Stimulated activated CD4-positive, alpha-beta T cell treated with anti-CD3 and anti-CD28 coated beads, TNF-alpha, amount 100 ng/mL, for 1 hour (primary cell): Measurements from ENCODE around the gene BARHL2.

Experiments
- DNase-seq, 3 donors: peaks; one replicate each; pipeline ENCODE4 v3.0.0-alpha.2; 2020; ENCODE audit warnings: low read depth in 3 of 3, low spot score in 1 of 3

The BARHL2 gene

DNA sequence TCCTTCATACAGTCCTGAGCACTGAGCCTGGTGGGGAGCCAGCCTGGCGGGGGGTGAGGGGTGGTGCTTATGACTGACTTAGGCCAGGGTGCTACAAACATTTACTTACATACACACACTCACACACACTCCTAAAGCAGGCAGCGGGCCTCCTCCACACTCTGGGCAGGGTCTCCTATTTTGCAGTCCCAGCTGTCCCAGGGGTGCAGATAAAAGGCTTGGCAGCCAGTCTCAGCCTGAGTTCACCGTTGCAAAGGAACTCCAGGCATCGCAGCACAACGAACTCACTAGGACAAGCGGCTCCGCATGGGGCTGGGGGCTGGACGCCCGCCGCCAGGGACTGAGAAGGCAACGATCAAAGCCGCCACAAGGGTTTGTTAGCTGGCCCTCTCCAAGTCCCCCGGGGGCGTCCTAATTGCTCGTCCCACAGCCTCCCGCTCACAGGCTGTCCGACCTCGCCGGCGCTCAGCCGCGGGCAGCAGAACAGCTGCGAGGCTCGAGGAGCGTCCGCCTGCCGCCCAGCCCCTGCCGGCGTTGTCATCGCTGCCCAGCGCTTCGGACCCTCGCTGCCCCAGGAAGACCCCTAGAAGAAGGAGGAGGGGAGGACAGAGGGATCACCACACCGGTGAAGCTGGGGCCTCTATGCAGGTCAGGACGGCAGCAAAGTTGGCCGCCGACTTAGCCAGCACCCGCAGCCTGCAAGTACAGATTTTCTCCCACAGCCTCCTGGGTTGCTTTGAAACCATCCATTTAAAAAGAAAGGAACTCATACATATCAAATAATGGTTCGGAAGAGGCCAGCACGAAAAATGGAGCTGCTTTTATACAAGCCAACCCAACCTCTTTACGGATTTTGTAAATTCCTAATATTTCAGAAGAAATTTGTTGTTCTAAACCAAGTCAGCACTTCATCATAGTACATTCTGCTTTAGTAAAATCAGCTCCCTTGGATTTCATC is 6.2 kb downstream of the BARHL2 start:
- DNase-seq, result no peak

DNA sequence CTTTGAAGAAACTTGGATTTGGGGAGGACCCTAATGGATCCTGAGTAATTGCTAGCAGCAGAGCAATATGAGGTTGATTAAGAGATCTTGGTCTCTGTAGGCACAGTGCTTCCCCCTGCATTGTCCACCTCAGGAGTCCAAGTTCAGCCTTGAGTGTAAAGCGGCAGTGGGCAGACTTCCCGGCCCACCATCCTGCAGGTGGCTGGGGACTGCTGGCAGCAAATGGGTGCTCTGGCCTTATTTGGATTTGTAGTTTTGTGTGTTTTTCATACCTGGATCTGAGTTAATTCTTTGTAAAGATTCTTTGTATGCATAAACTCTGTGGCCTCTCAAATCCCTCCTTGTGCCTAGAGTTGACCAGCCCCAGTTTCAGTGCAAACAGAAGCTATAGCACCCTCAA is 7.6 kb downstream of the BARHL2 start:
- no peak for DNase-seq

DNA sequence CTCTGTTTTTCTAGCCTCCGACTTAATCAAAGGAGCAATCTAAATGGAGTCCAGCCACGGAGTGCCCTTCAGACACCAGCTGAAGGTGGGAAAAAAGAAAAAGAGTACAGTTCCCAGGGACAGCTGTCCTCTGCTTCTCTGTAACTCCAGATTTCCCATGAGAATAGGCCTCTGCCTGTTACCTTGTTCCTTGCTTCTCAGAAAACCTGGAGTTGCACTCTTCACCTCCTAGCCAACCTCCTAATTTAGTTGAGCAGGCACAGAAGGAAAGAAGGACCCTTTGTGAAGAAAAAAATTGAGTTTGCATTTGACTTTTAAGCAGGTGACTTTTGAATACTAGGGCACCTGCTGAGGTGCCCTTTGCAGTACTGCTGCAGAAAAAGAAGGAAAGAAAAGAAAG is 8.3 kb downstream of the BARHL2 start:
- DNase-seq, result no peak

DNA sequence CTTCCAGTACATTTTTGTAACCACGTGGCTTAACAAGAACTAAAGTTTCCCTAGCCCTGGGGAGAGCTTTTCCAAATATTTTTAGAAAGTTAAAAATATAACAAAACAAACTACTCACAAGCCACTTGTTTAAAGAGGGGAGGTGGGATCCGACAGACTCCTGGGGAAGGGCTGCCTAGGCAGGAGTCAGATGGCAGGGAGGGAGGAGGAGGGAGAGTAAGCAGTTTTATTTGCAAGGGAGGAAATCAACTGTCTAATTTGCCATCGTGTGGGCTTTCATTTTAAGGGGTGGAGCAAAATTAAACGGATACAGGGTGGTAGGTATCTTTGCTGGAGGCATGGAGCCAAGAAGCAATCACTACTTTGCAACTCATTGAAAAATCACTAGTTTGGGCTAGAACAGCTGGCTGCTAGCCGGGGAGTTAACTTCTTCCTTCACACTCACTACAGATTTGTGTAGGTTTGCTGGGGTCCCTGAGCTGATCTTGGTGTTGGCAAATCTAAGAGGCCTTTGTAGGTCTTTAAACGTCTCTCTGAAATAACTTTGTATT is 8.8 kb downstream of the BARHL2 start:
- DNase-seq, result no peak

DNA sequence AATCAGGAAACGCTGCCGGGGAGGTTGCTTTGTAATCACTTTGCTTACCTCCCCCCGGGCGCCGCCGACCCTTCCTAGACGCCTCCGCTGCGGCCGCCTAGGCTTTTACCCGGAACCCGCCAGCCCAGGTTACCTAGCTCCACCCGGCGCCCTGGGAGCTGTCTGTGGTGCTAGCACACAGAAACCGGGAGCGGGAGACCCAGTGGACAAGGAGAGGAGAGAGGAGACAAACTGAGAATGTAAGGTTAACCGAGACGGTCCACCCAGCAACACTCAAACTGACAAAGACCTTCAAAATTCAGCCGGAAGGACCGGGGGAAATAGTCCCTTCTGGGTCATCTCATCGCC is 9.8 kb downstream of the BARHL2 start:
- no peak for DNase-seq

DNA sequence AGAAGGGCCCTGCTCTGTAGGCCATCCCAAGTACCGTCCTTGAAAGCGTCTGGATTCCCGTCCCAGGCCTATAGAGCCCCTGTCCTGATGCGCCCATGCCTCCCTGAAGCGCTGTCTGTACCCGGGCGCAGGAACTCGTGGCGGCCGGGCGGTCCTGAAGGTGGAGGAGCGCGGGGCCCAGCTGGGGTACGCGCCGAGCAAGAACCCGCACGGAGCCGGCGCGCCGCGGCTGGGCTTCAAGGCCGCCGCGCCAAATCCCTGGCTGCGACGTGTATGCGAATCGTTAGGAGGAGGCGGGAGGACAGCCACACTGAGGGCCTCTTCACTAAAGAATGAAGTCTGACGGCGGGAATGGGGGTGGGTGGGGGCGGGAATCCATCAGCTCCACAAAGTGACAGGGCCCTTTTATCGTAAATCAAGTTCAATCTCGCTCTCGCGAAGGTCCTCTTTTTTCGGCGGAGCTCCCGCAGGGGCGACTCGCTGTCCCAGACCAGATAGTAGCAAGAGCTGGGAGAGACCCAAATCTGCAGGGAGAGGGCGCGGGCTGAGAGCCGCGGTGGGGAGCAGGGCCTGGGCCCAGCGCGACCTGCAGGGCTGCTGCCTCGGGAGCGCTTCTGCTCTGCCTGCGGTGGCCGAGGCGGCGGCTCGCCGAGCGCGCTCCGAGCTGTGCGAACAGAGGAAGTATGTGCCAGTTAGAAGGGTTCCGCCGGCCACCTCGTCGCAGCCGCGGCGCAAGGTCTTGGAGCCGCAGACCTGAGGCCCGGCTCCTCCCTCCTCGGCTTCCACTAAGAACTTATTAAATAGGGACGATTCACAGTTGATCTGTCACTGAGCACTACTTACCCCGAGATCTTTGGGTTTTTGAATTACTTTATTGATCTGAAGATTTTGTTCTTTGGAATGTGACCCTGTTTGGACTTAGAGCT is 10.4 kb downstream of the BARHL2 start:
- DNase-seq, result no peak

DNA sequence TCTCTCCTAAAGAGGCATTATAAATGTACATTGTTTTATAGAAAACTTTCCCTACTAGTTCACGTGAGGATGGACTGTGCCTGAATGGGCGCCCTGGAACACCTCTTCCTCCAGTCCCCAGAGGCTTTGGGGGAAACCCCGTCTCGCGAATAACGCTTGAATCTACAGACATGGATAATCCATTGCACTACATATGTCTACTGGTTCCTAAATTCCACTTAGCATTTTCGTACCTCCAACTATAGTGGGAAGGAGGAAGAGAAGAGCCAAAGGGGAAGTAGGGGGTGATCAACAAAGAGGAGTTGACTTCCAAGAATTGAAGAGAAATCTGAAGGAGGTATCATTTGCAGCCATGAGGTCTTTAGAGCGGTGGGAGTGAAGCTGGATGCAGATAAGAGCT is 11.1 kb downstream of the BARHL2 start:
- no peak for DNase-seq

DNA sequence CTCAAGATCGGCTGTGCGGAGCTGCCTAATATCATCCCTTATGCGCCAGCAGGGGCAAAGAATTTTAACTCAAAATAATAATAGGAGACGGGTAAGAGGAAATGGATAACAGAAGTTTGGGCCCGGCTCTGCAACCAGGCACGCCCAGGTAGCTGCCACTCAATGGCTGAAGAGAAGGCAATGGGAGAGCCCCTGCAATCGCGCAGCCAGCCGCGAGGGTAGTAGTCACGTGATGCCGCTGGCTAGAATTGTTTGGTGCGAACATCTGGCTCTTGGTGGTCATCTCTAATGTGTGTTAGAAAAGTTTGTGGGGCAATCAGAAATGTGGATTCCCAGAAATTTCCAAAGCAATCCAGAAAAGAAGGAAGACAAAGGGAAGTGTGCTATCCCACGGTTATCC is 12.3 kb downstream of the BARHL2 start:
- no peak for DNase-seq

DNA sequence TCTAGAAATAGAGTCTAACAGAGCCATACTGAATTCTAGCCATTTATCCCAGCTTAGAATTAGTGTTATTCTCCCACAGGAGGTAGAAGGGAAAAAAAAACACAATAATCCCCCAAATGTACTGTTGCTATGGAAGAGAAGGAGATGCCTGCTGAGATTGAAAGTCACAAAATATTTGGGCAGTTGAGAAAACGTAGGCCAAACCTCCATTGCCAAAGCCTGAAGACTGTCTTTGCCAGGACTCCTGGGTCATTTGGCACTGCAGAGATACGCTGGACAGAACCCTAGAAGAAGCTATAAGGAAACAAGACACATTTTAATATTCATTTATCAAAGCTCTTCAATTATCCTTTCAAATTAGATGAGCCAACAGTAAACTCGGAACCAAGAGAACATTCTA is 22.3 kb downstream of the BARHL2 start:
- no peak for DNase-seq

DNA sequence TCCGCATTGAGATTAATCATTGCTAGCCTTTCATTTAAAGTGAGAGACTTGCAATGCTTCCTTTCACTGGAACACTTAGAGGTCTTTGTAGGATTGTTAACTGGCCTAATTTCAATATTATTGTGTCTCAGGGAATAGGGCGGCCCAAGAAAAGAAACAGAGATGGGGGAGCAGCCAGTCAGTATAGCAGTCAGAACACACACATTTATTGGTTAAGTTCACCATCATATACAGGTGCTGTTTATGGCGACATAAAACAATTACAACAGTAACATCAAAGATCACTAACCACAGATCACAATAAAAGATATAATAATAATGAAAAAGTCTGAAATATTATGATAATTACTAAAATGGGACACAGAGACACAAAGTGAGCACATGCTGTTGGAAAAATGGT is 29.4 kb downstream of the BARHL2 start:
- DNase-seq, result no peak

DNA sequence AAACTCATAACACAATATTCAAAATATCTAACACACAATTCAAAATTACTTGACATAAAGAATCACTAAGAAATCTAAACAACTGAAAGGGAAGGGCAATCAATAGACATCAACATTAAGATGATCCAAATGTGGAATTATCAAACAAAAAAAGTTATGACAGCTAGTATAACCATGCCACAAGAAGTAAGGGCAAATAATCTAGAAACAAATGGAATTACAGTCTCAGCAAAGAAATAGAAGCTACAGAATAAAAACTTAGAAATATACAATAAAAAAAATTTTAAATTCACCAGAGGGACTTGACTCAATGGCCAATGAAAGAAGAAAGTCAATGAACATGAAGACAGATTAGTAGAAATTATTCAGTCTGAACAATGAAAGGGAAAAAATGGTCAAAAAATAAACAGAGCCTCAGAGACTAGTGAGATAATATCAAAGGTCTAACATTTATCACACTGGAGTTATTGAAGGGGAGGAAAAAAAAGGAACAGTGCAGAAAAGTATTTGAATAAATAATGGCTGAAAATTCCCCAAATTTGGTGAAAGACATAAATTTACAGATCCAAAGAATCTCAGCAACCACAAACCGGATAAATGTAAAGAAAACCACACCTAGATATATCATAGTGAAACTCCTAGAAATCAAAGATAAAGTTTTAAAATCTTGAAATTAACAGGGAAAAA is 41.8 kb downstream of the BARHL2 start:
- DNase-seq, result no peak

DNA sequence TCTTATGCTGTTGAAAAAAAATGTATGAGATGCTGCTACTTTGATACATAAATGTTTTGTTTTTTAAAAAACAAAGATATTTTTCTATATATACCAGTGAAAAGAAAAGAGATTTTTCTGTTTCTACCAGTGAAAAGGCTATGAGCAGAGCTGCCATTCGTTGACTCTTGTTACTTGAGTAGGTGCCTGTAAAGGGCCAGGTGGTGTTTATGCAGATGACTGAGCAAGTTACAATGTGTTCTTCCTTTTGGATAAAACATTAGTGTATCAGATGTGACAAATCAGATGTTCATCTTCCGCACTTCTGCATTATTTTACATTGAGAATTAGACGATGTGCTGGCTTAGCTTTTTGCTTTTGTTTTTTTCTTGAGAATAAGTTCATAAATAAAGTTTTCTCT is 45.4 kb downstream of the BARHL2 start:
- no peak for DNase-seq

DNA sequence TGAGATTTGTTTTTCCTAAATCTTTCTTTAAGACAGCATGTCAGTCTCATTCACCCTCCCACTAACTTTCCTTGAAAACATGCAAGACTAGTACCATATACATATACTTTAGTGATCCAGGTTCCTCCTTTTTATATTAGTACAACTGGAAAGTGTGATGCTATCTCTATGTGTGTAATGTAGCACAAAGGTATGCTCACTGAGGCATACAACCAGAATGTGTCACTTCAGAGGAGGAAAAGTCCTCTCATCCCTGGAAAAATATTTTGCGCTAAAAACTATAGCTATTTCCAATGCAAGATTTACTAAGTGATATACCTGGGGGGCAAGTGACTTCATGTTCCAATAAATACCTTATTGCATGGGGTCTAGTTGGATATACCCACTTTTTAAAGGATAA is 45.9 kb downstream of the BARHL2 start:
- DNase-seq, result no peak
